Activated T-helper 2 cell treated with anti-CD3 and anti-CD28 coated beads, Interferon-gamma antibody, Interleukin-2, Interleukin-4, amounts not matched to agents 10 μg/mL and 5 μg/mL and 100 μg/mL, durations not matched to agents 14 hours and 24 hours and 36 hours (primary cell): Measurements from ENCODE around the gene KCNK4. TPM values are rescaled to one million over a fixed set of nuclear protein-coding genes. Genes with fewer than 3 reads are reported as not detected.

Source experiments
- total RNA-seq: library from RNA; stranded (reverse); gene quantifications from 2 replicates; pipeline ENCODE4 v1.2.3, GENCODE V29; 2022

The KCNK4 gene
- total RNA-seq, 1 donor from 2014 or later: not detected

Other genes with a start within 250 kb of the KCNK4 start
- 23.4 and 26.7 TPM in 2 replicates for gene MACROD1, start 125.2 kb upstream of the KCNK4 start, total RNA-seq
- gene STIP1, start 105.1 kb upstream of the KCNK4 start, total RNA-seq: 480 and 484 TPM in 2 replicates
- 197 and 202 TPM in 2 replicates for gene FERMT3, start 84.6 kb upstream of the KCNK4 start, total RNA-seq
- gene TRPT1, start 65.1 kb upstream of the KCNK4 start, total RNA-seq: 33.7 and 35.5 TPM in 2 replicates
- gene NUDT22, start 65.0 kb upstream of the KCNK4 start, total RNA-seq: 72.8 and 77.0 TPM in 2 replicates
- 24.5 and 25.8 TPM in 2 replicates for gene DNAJC4, start 60.8 kb upstream of the KCNK4 start, total RNA-seq
- 67.4 and 82.0 TPM in 2 replicates for gene VEGFB, start 56.7 kb upstream of the KCNK4 start, total RNA-seq
- 36.6 and 37.1 TPM in 2 replicates for gene FKBP2, start 50.2 kb upstream of the KCNK4 start, total RNA-seq
- gene PPP1R14B, start 44.4 kb upstream of the KCNK4 start, total RNA-seq: 262 and 273 TPM in 2 replicates
- 21.0 and 23.4 TPM in 2 replicates for gene PLCB3, start 39.8 kb upstream of the KCNK4 start, total RNA-seq
- gene BAD, start 6.6 kb upstream of the KCNK4 start, total RNA-seq: 33.2 and 34.7 TPM in 2 replicates
- gene GPR137, start 5.5 kb upstream of the KCNK4 start, total RNA-seq: 32.7 and 38.0 TPM in 2 replicates
- gene CATSPERZ, start 9.1 kb downstream of the KCNK4 start, total RNA-seq: 0.59 TPM in 1 of 2 replicates, not detected in the other
- 49.4 and 54.6 TPM in 2 replicates for gene ESRRA, start 14.2 kb downstream of the KCNK4 start, total RNA-seq
- gene TRMT112, start 26.3 kb downstream of the KCNK4 start, total RNA-seq: 290 and 291 TPM in 2 replicates
- gene PRDX5, start 26.8 kb downstream of the KCNK4 start, total RNA-seq: 112 and 118 TPM in 2 replicates
- 127 and 128 TPM in 2 replicates for gene CCDC88B, start 48.9 kb downstream of the KCNK4 start, total RNA-seq
- 38.7 and 43.7 TPM in 2 replicates for gene RPS6KA4, start 67.9 kb downstream of the KCNK4 start, total RNA-seq